ENCODE data around the gene RBM39. TPM values are rescaled to one million over a fixed set of nuclear protein-coding genes. Genes with fewer than 3 reads are reported as not detected.
"Not testable (repeated sequence)": the region's sequence is repeated elsewhere in the genome, so short reads cannot be mapped to it uniquely, and the experiment has no call there.

The RBM39 gene
- total and polyA plus RNA-seq, 2 of the 13 experiments (the other 11 are each of a cell fraction or from before 2014, with no cell fraction given), result 788 to 920 TPM

DNA sequence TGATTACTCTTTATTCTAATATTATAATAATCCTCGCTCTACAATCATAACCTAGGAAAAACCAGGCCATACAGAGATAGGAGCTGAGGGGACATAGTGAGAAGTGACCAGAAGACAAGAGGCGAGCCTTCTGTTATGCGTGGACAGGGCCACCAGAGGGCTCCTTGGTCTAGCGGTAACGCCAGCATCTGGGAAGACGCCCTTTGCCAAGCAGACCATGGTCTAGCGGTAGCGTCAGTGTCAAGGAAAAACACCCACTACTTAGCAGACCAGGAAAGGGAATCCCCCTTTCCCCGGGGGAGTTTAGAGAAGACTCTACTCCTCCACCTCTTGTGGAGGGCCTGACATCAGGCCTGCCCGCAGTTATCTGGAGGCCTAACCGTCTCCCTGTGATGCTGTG, 55.2 kb downstream of the RBM39 start:
- POLR2A ChIA-PET, result interaction anchor here (1.5 kb wide), 1 partner anchor 55 kb away, joined by 6 read pairs; the partner anchor contains the start of gene RBM39
- H3K36me3 ChIP-seq (replicated peaks in 1 of 2; ENCODE audit: control insufficient read depth in 1 of 2, insufficient read depth in 2 of 2, low read length in 2 of 2), result peaks cover 18 to 35% of the 10 kb centered on the region in 2 experiments
- H3K4me2 ChIP-seq (ENCODE audit: low read depth, low read length); H2AFZ ChIP-seq (ENCODE audit: low read length); FAIRE-seq; H3K79me2 ChIP-seq (ENCODE audit: insufficient read depth, low read length); H4K20me1 ChIP-seq (ENCODE audit: insufficient read depth, low read length); H3K4me3 ChIP-seq (replicated peaks in 1 of 3; ENCODE audit: insufficient read depth in 1 of 3, low read depth in 2 of 3, low read length in 3 of 3); DNase-seq (ENCODE audit: low spot score); intact Hi-C loops (cut with micrococcal nuclease; ENCODE audit: unreplicated experiment); BruUV-seq (replicated peaks); H3K9ac ChIP-seq (ENCODE audit: insufficient read depth, low read depth, low read length); H3K4me1 ChIP-seq (ENCODE audit: insufficient read depth, low read length); H3K27me3 ChIP-seq (ENCODE audit: control insufficient read depth in 1 of 2, insufficient read depth in 2 of 2, low read length in 2 of 2); H3K9me3 ChIP-seq (ENCODE audit: low read length); H3K27ac ChIP-seq (ENCODE audit: extremely low read length, insufficient read depth, low read length); in situ Hi-C loops (cut with HindIII; ENCODE audit: extremely low pct_ligation_motif_present, low pct_unique_long_range_greater_than_20kb); ATAC-seq: not testable (repeated sequence)
- TF ChIP-seq SMC3 (IDR thresholded peaks at IDR 0.05; ENCODE audit: low read length), result peak; percentile 13; the same call in 1 of the 2 replicates
- TF ChIP-seq ZMYM4 (CRISPR knock-in tag; IDR thresholded peaks at IDR 0.05), result peak; percentile 48; the same call in 1 of the 2 replicates
- TF ChIP-seq, protein P1, sequence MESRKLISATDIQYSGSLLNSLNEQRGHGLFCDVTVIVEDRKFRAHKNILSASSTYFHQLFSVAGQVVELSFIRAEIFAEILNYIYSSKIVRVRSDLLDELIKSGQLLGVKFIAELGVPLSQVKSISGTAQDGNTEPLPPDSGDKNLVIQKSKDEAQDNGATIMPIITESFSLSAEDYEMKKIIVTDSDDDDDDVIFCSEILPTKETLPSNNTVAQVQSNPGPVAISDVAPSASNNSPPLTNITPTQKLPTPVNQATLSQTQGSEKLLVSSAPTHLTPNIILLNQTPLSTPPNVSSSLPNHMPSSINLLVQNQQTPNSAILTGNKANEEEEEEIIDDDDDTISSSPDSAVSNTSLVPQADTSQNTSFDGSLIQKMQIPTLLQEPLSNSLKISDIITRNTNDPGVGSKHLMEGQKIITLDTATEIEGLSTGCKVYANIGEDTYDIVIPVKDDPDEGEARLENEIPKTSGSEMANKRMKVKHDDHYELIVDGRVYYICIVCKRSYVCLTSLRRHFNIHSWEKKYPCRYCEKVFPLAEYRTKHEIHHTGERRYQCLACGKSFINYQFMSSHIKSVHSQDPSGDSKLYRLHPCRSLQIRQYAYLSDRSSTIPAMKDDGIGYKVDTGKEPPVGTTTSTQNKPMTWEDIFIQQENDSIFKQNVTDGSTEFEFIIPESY (CRISPR knock-in tag; IDR thresholded peaks at IDR 0.05), result peak; percentile 100
- peak; percentile 32; the same call in 1 of the 2 replicates for TF ChIP-seq TBX3 (IDR thresholded peaks at IDR 0.05; ENCODE audit: borderline replicate concordance)
- TF ChIP-seq, protein P2, sequence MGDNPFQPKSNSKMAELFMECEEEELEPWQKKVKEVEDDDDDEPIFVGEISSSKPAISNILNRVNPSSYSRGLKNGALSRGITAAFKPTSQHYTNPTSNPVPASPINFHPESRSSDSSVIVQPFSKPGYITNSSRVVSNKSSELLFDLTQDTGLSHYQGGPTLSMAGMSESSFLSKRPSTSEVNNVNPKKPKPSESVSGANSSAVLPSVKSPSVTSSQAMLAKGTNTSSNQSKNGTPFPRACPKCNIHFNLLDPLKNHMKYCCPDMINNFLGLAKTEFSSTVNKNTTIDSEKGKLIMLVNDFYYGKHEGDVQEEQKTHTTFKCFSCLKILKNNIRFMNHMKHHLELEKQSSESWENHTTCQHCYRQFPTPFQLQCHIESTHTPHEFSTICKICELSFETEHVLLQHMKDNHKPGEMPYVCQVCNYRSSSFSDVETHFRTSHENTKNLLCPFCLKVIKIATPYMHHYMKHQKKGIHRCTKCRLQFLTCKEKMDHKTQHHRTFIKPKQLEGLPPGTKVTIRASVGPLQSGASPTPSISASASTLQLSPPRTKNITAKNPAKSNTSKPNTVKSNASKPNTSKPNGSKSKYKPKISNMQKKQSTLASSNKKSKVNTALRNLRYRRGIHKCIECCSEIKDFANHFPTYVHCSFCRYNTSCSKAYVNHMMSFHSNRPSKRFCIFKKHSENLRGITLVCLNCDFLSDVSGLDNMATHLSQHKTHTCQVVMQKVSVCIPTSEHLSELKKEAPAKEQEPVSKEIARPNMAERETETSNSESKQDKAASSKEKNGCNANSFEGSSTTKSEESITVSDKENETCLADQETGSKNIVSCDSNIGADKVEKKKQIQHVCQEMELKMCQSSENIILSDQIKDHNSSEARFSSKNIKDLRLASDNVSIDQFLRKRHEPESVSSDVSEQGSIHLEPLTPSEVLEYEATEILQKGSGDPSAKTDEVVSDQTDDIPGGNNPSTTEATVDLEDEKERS (CRISPR knock-in tag; IDR thresholded peaks at IDR 0.05), result peak; percentile 68; the same call in 1 of the 2 replicates
- peak; percentile 68 for TF ChIP-seq STAG1 (CRISPR knock-in tag; IDR thresholded peaks at IDR 0.05)
- 0 out of 2 replicates have a peak, but pooled peaks have one; percentile 45 for TF ChIP-seq POGZ (CRISPR knock-in tag; IDR thresholded peaks at IDR 0.05)
- peak; percentile 25; the same call in 1 of the 2 replicates for TF ChIP-seq ZBTB38 (CRISPR knock-in tag; IDR thresholded peaks at IDR 0.05)
- TF ChIP-seq, protein P3, sequence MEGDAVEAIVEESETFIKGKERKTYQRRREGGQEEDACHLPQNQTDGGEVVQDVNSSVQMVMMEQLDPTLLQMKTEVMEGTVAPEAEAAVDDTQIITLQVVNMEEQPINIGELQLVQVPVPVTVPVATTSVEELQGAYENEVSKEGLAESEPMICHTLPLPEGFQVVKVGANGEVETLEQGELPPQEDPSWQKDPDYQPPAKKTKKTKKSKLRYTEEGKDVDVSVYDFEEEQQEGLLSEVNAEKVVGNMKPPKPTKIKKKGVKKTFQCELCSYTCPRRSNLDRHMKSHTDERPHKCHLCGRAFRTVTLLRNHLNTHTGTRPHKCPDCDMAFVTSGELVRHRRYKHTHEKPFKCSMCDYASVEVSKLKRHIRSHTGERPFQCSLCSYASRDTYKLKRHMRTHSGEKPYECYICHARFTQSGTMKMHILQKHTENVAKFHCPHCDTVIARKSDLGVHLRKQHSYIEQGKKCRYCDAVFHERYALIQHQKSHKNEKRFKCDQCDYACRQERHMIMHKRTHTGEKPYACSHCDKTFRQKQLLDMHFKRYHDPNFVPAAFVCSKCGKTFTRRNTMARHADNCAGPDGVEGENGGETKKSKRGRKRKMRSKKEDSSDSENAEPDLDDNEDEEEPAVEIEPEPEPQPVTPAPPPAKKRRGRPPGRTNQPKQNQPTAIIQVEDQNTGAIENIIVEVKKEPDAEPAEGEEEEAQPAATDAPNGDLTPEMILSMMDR (CRISPR knock-in tag; IDR thresholded peaks at IDR 0.05), result peak; percentile 67
- TF ChIP-seq, protein P4, sequence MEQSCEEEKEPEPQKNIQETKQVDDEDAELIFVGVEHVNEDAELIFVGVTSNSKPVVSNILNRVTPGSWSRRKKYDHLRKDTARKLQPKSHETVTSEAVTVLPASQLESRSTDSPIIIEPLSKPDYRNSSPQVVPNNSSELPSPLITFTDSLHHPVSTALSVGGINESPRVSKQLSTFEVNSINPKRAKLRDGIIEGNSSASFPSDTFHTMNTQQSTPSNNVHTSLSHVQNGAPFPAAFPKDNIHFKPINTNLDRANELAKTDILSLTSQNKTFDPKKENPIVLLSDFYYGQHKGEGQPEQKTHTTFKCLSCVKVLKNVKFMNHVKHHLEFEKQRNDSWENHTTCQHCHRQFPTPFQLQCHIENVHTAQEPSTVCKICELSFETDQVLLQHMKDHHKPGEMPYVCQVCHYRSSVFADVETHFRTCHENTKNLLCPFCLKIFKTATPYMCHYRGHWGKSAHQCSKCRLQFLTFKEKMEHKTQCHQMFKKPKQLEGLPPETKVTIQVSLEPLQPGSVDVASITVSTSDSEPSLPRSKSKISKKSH (CRISPR knock-in tag; IDR thresholded peaks at IDR 0.05; ENCODE audit: borderline replicate concordance), result peak; percentile 96
- TF ChIP-seq RAD21 (CRISPR knock-in tag; IDR thresholded peaks at IDR 0.05), result 0 out of 2 replicates have a peak, but pooled peaks have one; percentile 26
- 0 out of 2 replicates have a peak, but pooled peaks have one; percentile 30 for TF ChIP-seq HOXA3 (CRISPR knock-in tag; IDR thresholded peaks at IDR 0.05)
- CTCF ChIA-PET (ENCODE audit: low intra/inter-chr PET ratio, low total read pairs), result interaction anchor here (1.2 kb wide), 1 partner anchor 198 kb away, joined by 4 read pairs; no protein-coding TSS in a partner anchor
- WGBS (ENCODE audit: low lambda C conversion rate), result 97% methylated on average over 11 of the region's 11 CpGs
